WTC11 (cell line): ENCODE data around the gene PHLDA3. TPM values are rescaled to one million over a fixed set of nuclear protein-coding genes. Genes with fewer than 3 reads are reported as not detected.
A peak's percentile ranks its signal among the peaks of the same experiment; 100 is the strongest.

Experiments
- ATAC-seq: fragments of 200-7000 bp; cut with Tn5 transposase; 2 replicates; pipeline ENCODE4 v1.10.0; 2021; ENCODE audit warnings: mild to moderate bottlenecking, moderate library complexity
- Bru-seq: library from RNA; stranded (reverse); fragments of 400-500 nt; gene quantifications from one replicate; lab custom pipeline; 2021; lab: Mats Ljungman, UMichigan
- CTCF ChIA-PET: fragments of 300-600 bp; sonication (Branson Sonifier 250); formaldehyde crosslinking; loops from one replicate; lab custom pipeline; 2021; ENCODE audit warnings: antibody characterized with exemption; lab: Charles Lee
- POLR2A ChIA-PET: fragments of 350-600 bp; sonication (Branson Sonifier 250); formaldehyde crosslinking; loops from one replicate; lab custom pipeline; 2021; ENCODE audit warnings: antibody characterized with exemption; lab: Charles Lee
- DNase-seq: peaks from one replicate; pipeline ENCODE4 v3.0.0; 2021; ENCODE audit warnings: low spot score
- H3K27ac Mint-ChIP-seq: 2 replicates; pipeline ENCODE4 v1.8.0; 2021; ENCODE audit warnings: mixed read lengths
- H3K27me3 Mint-ChIP-seq: 2 replicates; pipeline ENCODE4 v1.8.0; 2021; ENCODE audit warnings: low read depth, mild to moderate bottlenecking, moderate library complexity, mixed read lengths
- H3K36me3 Mint-ChIP-seq: 2 replicates; pipeline ENCODE4 v1.8.0; 2021; ENCODE audit warnings: mixed read lengths
- H3K4me1 Mint-ChIP-seq: 2 replicates; pipeline ENCODE4 v1.8.0; 2022; ENCODE audit warnings: mixed read lengths
- H3K4me3 Mint-ChIP-seq: 2 replicates; pipeline ENCODE4 v1.8.0; 2021; ENCODE audit warnings: mild to moderate bottlenecking, moderate library complexity, mixed read lengths
- H3K9me3 Mint-ChIP-seq: 2 replicates; pipeline ENCODE4 v1.8.0; 2021; ENCODE audit warnings: mixed read lengths
- ARID4B ChIP-seq: sonication (generic); formaldehyde crosslinking; IDR thresholded peaks from 2 replicates; pipeline ENCODE4 v1.8.0; 2023; ENCODE audit warnings: missing genetic modification reagents, mild to moderate bottlenecking, borderline replicate concordance
- ATF1 ChIP-seq: sonication (generic); formaldehyde crosslinking; IDR thresholded peaks from 2 replicates; pipeline ENCODE4 v1.8.1; 2023; ENCODE audit warnings: mild to moderate bottlenecking, moderate library complexity, missing genetic modification reagents
- ATF6 ChIP-seq: sonication (generic); formaldehyde crosslinking; IDR thresholded peaks from 2 replicates; pipeline ENCODE4 v1.8.1; 2023; ENCODE audit warnings: mild to moderate bottlenecking, missing genetic modification reagents
- CREB1 ChIP-seq: sonication (generic); formaldehyde crosslinking; IDR thresholded peaks from 2 replicates; pipeline ENCODE4 v1.8.0; 2023; ENCODE audit warnings: mild to moderate bottlenecking, missing genetic modification reagents
- E2F4 ChIP-seq: sonication (generic); formaldehyde crosslinking; IDR thresholded peaks from 2 replicates; pipeline ENCODE4 v1.8.1; 2022; ENCODE audit warnings: low read depth, mild to moderate bottlenecking, moderate library complexity, missing genetic modification reagents, borderline replicate concordance
- EMX1 ChIP-seq: fragments of 250-450 bp; sonication (Bioruptor Pico); IDR thresholded peaks from 2 replicates; pipeline ENCODE4 v1.8.0; 2021; ENCODE audit warnings: mild to moderate bottlenecking
- ERG ChIP-seq: fragments of 250-450 bp; sonication (Bioruptor Pico); IDR thresholded peaks from 2 replicates; pipeline ENCODE4 v1.8.0; 2021; ENCODE audit warnings: mild to moderate bottlenecking
- ESRRA ChIP-seq: sonication (generic); formaldehyde crosslinking; IDR thresholded peaks from 2 replicates; pipeline ENCODE4 v1.8.1; 2022; ENCODE audit warnings: mild to moderate bottlenecking, missing genetic modification reagents, borderline replicate concordance
- GTF2I ChIP-seq: fragments of 250-450 bp; sonication (Bioruptor Pico); conservative IDR thresholded peaks from 2 replicates; pipeline ENCODE4 v1.4.0; 2021; ENCODE audit warnings: mild to moderate bottlenecking
- HMGXB4 ChIP-seq: sonication (generic); formaldehyde crosslinking; IDR thresholded peaks from 2 replicates; pipeline ENCODE4 v1.8.1; 2023; ENCODE audit warnings: mild to moderate bottlenecking, moderate library complexity, missing genetic modification reagents
- JAZF1 ChIP-seq: fragments of 250-450 bp; sonication (Bioruptor Pico); IDR thresholded peaks from 2 replicates; pipeline ENCODE4 v1.9.0; 2021; ENCODE audit warnings: moderate library complexity, mild to moderate bottlenecking, inconsistent platforms
- MYBL2 ChIP-seq: sonication (generic); formaldehyde crosslinking; IDR thresholded peaks from 2 replicates; pipeline ENCODE4 v1.8.1; 2023; ENCODE audit warnings: mild to moderate bottlenecking, moderate library complexity, missing genetic modification reagents
- RELA ChIP-seq: sonication (generic); formaldehyde crosslinking; IDR thresholded peaks from 2 replicates; pipeline ENCODE4 v1.8.1; 2022; ENCODE audit warnings: missing genetic modification reagents, mild to moderate bottlenecking, borderline replicate concordance
- SP1 ChIP-seq: sonication (generic); formaldehyde crosslinking; conservative IDR thresholded peaks from 2 replicates; pipeline ENCODE4 v1.8.1; 2022; ENCODE audit warnings: missing genetic modification reagents
- ZNF121 ChIP-seq: sonication (generic); formaldehyde crosslinking; IDR thresholded peaks from 2 replicates; pipeline ENCODE4 v1.8.0; 2023; ENCODE audit warnings: missing genetic modification reagents
- ZNF138 ChIP-seq: sonication (generic); formaldehyde crosslinking; conservative IDR thresholded peaks from 2 replicates; pipeline ENCODE4 v1.8.1; 2022; ENCODE audit warnings: mild to moderate bottlenecking, moderate library complexity, missing genetic modification reagents
- ZNF396 ChIP-seq: fragments of 250-450 bp; sonication (Bioruptor Pico); IDR thresholded peaks from 2 replicates; pipeline ENCODE4 v1.8.0; 2021; ENCODE audit warnings: mild to moderate bottlenecking, moderate library complexity, borderline replicate concordance
- ZNF416 ChIP-seq: fragments of 250-450 bp; sonication (Bioruptor Pico); IDR thresholded peaks from 2 replicates; pipeline ENCODE4 v1.9.0; 2021; ENCODE audit warnings: mild to moderate bottlenecking, inconsistent platforms
- long read RNA-seq, 3 experiments: library from RNA in 1 of 3; library from capped mRNA in 1 of 3; library from polyadenylated mRNA in 1 of 3; unstranded in 2 of 3; stranded (forward) in 1 of 3; transcript quantifications; one replicate each; pipeline ENCODE4 v2.0.0, GENCODE V29; 2021
- total RNA-seq: library from RNA; stranded (reverse); gene quantifications from 3 replicates; pipeline ENCODE4 v1.2.3, GENCODE V29; 2021
- TF ChIP-seq, protein P1 (sequence below): sonication (generic); formaldehyde crosslinking; IDR thresholded peaks from 2 replicates; pipeline ENCODE4 v1.8.1; 2022; ENCODE audit warnings: missing genetic modification reagents, borderline replicate concordance
- TF ChIP-seq, protein P2 (sequence below): sonication (generic); formaldehyde crosslinking; IDR thresholded peaks from 2 replicates; pipeline ENCODE4 v1.8.0; 2022; ENCODE audit warnings: mild to moderate bottlenecking, missing genetic modification reagents

The PHLDA3 gene
- total RNA-seq (53.9 to 95.1 TPM (median 59.7 TPM) in 3 replicates), Bru-seq, nascent RNA (percentile 78 among the genes with signal in this experiment)
- long read RNA-seq, experiment 1, transcript PHLDA3-202 (2 exons, 2,640 nt): major isoform, 200 of 207 reads
- long read RNA-seq, experiment 1, partial matches to known transcripts: 0 of 207 reads
- long read RNA-seq, experiment 1, other reads (novel, unspliced or antisense): 6 of 207 reads
- long read RNA-seq, experiment 2, transcript PHLDA3-202 (2 exons, 2,640 nt): major isoform, 74 of 89 reads
- long read RNA-seq, experiment 2, partial matches to known transcripts: 0 of 89 reads
- long read RNA-seq, experiment 2, other reads (novel, unspliced or antisense): 15 of 89 reads
- long read RNA-seq, experiment 3, partial matches to known transcripts: 0 of 5 reads
- long read RNA-seq, experiment 3, other reads (novel, unspliced or antisense): 1 of 5 reads

GRCh38 chr1:201468844-201469644, at the start of gene PHLDA3:
TSS of gene PHLDA3 (minus strand) at chr1:201469188. CDS start at chr1:201468786, 402 bp downstream.
- DNase-seq (peak; percentile 85), ATAC-seq (peak; percentile 68)
- H3K36me3 Mint-ChIP-seq: peaks cover 23% of the 10 kb centered on the region
- ChIA-PET POLR2A (interaction anchor here (0.6 to 2.3 kb wide), 6 partner anchors 12 to 581 kb away, joined by 3 to 17 read pairs (median 4); no protein-coding TSS in a partner anchor), CTCF (interaction anchor here (0.6 to 2.7 kb wide), 24 partner anchors 12 to 326 kb away, joined by 3 to 73 read pairs (median 4); no protein-coding TSS in a partner anchor)
- H3K27ac Mint-ChIP-seq: no peak within 1 kb of the TSS; the same call in 1 of the 2 replicates
- H3K4me1 Mint-ChIP-seq: peaks cover 30% of the 10 kb centered on the region
- H3K4me3 Mint-ChIP-seq: peak within 1 kb of the TSS; percentile 90
- no peaks in the 10 kb centered on the region for H3K9me3 Mint-ChIP-seq
- H3K27me3 Mint-ChIP-seq: peaks cover 40% of the 10 kb centered on the region
- TF ChIP-seq ESRRA: 0 out of 2 replicates have a peak, but pooled peaks have one; percentile 49
- TF ChIP-seq ZNF138: no peak
- no peak for TF ChIP-seq GTF2I (CRISPR knock-in tag)
- TF ChIP-seq ZNF396 (CRISPR knock-in tag): no peak
- no peak for TF ChIP-seq ZNF416 (CRISPR knock-in tag)
- TF ChIP-seq, protein P1, sequence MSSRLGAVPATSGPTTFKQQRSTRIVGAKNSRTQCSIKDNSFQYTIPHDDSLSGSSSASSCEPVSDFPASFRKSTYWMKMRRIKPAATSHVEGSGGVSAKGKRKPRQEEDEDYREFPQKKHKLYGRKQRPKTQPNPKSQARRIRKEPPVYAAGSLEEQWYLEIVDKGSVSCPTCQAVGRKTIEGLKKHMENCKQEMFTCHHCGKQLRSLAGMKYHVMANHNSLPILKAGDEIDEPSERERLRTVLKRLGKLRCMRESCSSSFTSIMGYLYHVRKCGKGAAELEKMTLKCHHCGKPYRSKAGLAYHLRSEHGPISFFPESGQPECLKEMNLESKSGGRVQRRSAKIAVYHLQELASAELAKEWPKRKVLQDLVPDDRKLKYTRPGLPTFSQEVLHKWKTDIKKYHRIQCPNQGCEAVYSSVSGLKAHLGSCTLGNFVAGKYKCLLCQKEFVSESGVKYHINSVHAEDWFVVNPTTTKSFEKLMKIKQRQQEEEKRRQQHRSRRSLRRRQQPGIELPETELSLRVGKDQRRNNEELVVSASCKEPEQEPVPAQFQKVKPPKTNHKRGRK (CRISPR knock-in tag): no peak
- 0 out of 2 replicates have a peak, but pooled peaks have one; percentile 23 for TF ChIP-seq ARID4B (CRISPR knock-in tag)
- 0 out of 2 replicates have a peak, but pooled peaks have one; percentile 6 for TF ChIP-seq ATF1 (CRISPR knock-in tag)
- no peak for TF ChIP-seq EMX1
- TF ChIP-seq E2F4: peak; percentile 29; the same call in 1 of the 2 replicates
- no peak for TF ChIP-seq ERG (CRISPR knock-in tag)
- TF ChIP-seq, protein P2, sequence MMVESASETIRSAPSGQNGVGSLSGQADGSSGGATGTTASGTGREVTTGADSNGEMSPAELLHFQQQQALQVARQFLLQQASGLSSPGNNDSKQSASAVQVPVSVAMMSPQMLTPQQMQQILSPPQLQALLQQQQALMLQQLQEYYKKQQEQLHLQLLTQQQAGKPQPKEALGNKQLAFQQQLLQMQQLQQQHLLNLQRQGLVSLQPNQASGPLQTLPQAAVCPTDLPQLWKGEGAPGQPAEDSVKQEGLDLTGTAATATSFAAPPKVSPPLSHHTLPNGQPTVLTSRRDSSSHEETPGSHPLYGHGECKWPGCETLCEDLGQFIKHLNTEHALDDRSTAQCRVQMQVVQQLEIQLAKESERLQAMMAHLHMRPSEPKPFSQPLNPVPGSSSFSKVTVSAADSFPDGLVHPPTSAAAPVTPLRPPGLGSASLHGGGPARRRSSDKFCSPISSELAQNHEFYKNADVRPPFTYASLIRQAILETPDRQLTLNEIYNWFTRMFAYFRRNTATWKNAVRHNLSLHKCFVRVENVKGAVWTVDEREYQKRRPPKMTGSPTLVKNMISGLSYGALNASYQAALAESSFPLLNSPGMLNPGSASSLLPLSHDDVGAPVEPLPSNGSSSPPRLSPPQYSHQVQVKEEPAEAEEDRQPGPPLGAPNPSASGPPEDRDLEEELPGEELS (CRISPR knock-in tag): peak; percentile 89
- peak; percentile 75 for TF ChIP-seq HMGXB4 (CRISPR knock-in tag)
- TF ChIP-seq JAZF1 (CRISPR knock-in tag): no peak
- no peak for TF ChIP-seq ZNF121 (CRISPR knock-in tag)
- TF ChIP-seq RELA: no peak
- TF ChIP-seq ATF6 (CRISPR knock-in tag): no peak
- no peak for TF ChIP-seq MYBL2
- no peak for TF ChIP-seq CREB1 (CRISPR knock-in tag)
- TF ChIP-seq SP1 (CRISPR knock-in tag): peak; percentile 67
